ENCODE measurements around the gene ZNF154.
A peak's percentile ranks its signal among the peaks of the same experiment; 100 is the strongest.
"Not testable (repeated sequence)": the region's sequence is repeated elsewhere in the genome, so short reads cannot be mapped to it uniquely, and the experiment has no call there.

ZNF154 gene

DNA sequence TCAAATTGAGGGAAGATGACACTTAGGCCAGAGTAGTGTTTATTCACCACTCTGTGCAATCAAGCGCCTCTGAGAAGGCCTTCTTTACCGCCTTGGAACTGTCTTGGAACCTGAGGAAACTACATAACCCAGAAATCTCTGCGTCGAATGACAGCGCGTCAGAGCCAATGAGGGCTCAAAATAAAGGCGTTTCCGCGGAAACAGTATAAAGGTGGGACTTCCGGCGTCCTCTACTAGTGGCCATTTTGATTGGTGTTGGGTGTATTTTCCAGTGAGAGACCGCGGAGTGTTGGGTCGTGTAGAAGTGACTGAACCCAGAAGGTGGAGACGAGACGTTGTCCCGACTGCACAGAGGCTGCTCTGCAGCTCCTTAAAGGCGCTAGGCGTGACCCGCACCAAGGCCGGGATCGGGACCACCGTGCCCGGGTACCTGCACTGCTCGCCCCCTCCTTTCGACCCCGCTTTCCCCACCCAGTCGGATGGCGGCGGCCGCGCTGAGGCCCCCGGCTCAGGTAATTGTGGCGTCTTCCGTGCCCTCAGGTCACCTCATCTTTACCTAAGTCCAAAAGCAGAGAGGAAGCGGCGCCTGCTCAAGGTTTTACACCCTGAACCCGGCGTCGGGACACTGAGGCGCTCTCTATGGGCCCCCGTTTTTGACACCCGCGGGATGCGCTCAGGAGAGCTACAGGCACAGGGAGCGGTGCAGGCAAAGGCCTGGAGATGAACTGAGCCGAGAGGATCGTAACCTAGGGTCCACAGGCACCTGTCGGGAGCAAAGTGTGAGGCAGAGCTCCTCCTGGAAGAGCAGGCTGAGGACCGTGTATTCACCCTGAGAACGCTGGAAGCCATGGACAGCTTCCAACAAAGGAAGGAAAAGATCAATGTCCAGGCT is 37.8 kb upstream of the ZNF154 start, which contains the start of gene ZNF776:
Gene ZNF776, plus strand, starts transcription at position 236 of the 892 bp plus-strand sequence. Its CDS starts 244 bp downstream, at position 480.
- TF ChIP-seq ZNF274 (IDR thresholded peaks at IDR 0.05; ENCODE audit: low read depth, low read length) (no peak), YY1 (IDR thresholded peaks at IDR 0.05; ENCODE audit: insufficient read depth, insufficient read length) (peak; percentile 63)
- DNase-seq (ENCODE audit: low read depth, low spot score): peak; percentile 73
- peak within 1 kb of the TSS; percentile 93 for H3K4me3 ChIP-seq (ENCODE audit: insufficient read length, low read depth)
- H3K27me3 ChIP-seq (ENCODE audit: insufficient read depth, insufficient read length): no peaks in the 10 kb centered on the region
- peak within 1 kb of the TSS; percentile 95 for H3K9ac ChIP-seq (ENCODE audit: insufficient read length, low read depth)
- no peaks in the 10 kb centered on the region for H3K4me1 ChIP-seq (ENCODE audit: insufficient read depth, insufficient read length)
- H3K36me3 ChIP-seq (ENCODE audit: insufficient read depth, insufficient read length, low read length): peaks cover 34% of the 10 kb centered on the region
- H3K9me3 ChIP-seq (ENCODE audit: insufficient read depth, low read length): no peaks in the 10 kb centered on the region

- DNase-seq (ENCODE audit: low read depth, low spot score); H3K4me1 ChIP-seq (ENCODE audit: insufficient read depth, insufficient read length); H3K9ac ChIP-seq (ENCODE audit: insufficient read length, low read depth); H3K9me3 ChIP-seq (ENCODE audit: insufficient read depth, low read length); H3K36me3 ChIP-seq (ENCODE audit: insufficient read depth, insufficient read length, low read length); H3K27me3 ChIP-seq (ENCODE audit: insufficient read depth, insufficient read length); H3K4me3 ChIP-seq (ENCODE audit: insufficient read length, low read depth): not testable (repeated sequence)
Measured at GRCh38 chr19:57738770-57739169, 29.8 kb upstream of the ZNF154 start.

DNA sequence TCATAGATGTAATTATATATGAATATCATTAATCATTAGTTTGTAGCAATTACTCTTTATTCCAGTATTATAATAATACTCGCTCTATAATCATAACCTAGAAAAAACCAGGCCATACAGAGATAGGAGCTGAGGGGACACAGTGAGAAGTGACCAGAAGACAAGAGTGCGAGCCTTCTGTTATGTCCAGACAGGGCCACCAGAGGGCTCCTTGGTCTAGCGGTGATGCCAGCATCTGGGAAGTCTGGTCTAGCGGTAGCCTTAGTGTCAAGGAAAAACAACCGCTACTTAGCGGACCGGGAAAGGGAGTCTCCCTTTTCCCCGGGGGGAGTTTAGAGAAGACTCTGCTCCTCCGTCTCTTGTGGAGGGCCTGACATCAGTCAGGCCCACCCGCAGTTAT is 29.3 kb upstream of the ZNF154 start:
- H3K4me1 ChIP-seq (ENCODE audit: insufficient read depth, insufficient read length); H3K27me3 ChIP-seq (ENCODE audit: insufficient read depth, insufficient read length); H3K9ac ChIP-seq (ENCODE audit: insufficient read length, low read depth); H3K36me3 ChIP-seq (ENCODE audit: insufficient read depth, insufficient read length, low read length); DNase-seq (ENCODE audit: low read depth, low spot score); H3K9me3 ChIP-seq (ENCODE audit: insufficient read depth, low read length); H3K4me3 ChIP-seq (ENCODE audit: insufficient read length, low read depth): not testable (repeated sequence)

DNA sequence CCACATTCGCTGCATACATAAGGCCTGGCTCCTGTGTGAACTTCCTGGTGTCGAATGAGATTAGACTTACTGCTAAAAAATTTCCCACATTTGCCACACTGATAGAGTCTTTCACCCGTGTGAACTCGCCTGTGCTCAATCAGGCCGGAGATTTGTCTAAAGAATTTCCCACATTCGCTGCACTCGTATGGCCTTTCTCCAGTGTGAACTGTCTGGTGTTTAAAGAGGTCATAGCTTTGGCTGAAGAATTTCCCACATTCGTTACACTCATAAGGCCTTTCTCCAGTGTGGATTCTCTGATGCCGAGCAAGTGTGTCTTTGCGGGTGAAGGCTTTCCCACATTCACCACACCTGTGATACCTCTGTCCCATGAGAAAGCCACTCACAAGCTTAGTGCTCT is 11.9 kb upstream of the ZNF154 start:
- Histone ChIP-seq H3K9ac (ENCODE audit: insufficient read length, low read depth) (no peak overlapping the region), H3K9me3 (ENCODE audit: insufficient read depth, low read length) (peaks cover 10% of the 10 kb centered on the region; the same call in 1 of the 2 replicates), H3K4me1 (ENCODE audit: insufficient read depth, insufficient read length) (no peaks in the 10 kb centered on the region), H3K27me3 (ENCODE audit: insufficient read depth, insufficient read length) (no peaks in the 10 kb centered on the region), H3K36me3 (ENCODE audit: insufficient read depth, insufficient read length, low read length) (peaks cover 47% of the 10 kb centered on the region), H3K4me3 (ENCODE audit: insufficient read length, low read depth) (no peak overlapping the region)
- DNase-seq (ENCODE audit: low read depth, low spot score): no peak
- no peak for TF ChIP-seq YY1 (IDR thresholded peaks at IDR 0.05; ENCODE audit: insufficient read depth, insufficient read length)
- no peak for TF ChIP-seq SUZ12 (IDR thresholded peaks at IDR 0.05; ENCODE audit: extremely low read depth, insufficient read depth, insufficient read length)
- TF ChIP-seq ZNF274 (IDR thresholded peaks at IDR 0.05; ENCODE audit: low read depth, low read length): no peak

- no peak for DNase-seq (ENCODE audit: low read depth, low spot score)
- Histone ChIP-seq H3K27me3 (ENCODE audit: insufficient read depth, insufficient read length) (no peaks in the 10 kb centered on the region), H3K4me1 (ENCODE audit: insufficient read depth, insufficient read length) (no peaks in the 10 kb centered on the region), H3K36me3 (ENCODE audit: insufficient read depth, insufficient read length, low read length) (peaks cover 47% of the 10 kb centered on the region), H3K9ac (ENCODE audit: insufficient read length, low read depth) (no peak overlapping the region), H3K4me3 (ENCODE audit: insufficient read length, low read depth) (no peak overlapping the region), H3K9me3 (ENCODE audit: insufficient read depth, low read length) (peaks cover 10% of the 10 kb centered on the region; the same call in 1 of the 2 replicates)
- TF ChIP-seq SUZ12 (IDR thresholded peaks at IDR 0.05; ENCODE audit: extremely low read depth, insufficient read depth, insufficient read length) (no peak), ZNF274 (IDR thresholded peaks at IDR 0.05; ENCODE audit: low read depth, low read length) (no peak), YY1 (IDR thresholded peaks at IDR 0.05; ENCODE audit: insufficient read depth, insufficient read length) (no peak)
Measured at GRCh38 chr19:57719901-57720519, 11.0 kb upstream of the ZNF154 start.

GRCh38 chr19:57719424-57719823 is 10.4 kb upstream of the ZNF154 start:
- Histone ChIP-seq H3K4me1 (ENCODE audit: insufficient read depth, insufficient read length) (no peaks in the 10 kb centered on the region), H3K9ac (ENCODE audit: insufficient read length, low read depth) (no peak overlapping the region), H3K27me3 (ENCODE audit: insufficient read depth, insufficient read length) (no peaks in the 10 kb centered on the region), H3K36me3 (ENCODE audit: insufficient read depth, insufficient read length, low read length) (peaks cover 43% of the 10 kb centered on the region), H3K9me3 (ENCODE audit: insufficient read depth, low read length) (peaks cover 10% of the 10 kb centered on the region; the same call in 1 of the 2 replicates), H3K4me3 (ENCODE audit: insufficient read length, low read depth) (no peak overlapping the region)
- DNase-seq (ENCODE audit: low read depth, low spot score): no peak
- TF ChIP-seq SUZ12 (IDR thresholded peaks at IDR 0.05; ENCODE audit: extremely low read depth, insufficient read depth, insufficient read length): no peak
- no peak for TF ChIP-seq YY1 (IDR thresholded peaks at IDR 0.05; ENCODE audit: insufficient read depth, insufficient read length)
- TF ChIP-seq ZNF274 (IDR thresholded peaks at IDR 0.05; ENCODE audit: low read depth, low read length): no peak

DNA sequence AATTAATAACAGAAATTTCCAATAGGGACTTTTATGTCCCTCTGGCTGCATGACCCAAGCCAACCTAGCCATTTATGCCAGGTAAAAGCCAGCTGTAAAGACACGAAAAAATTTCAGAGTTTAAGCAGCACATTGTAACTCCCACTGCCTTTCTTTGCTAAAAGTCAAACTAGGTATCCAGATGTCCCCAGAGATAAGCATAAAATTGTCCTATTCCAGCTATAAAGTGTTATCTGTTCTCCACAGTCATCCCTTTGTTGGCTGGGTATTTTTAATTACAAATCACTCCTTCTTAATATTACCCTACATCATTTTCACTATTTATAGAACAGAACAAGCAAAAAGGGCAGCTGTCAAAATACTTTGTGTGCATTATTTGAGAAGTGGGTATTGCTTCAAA is 3.2 kb upstream of the ZNF154 start:
- no peaks in the 10 kb centered on the region for H3K9me3 ChIP-seq (ENCODE audit: insufficient read depth, low read length)
- H3K9ac ChIP-seq (ENCODE audit: insufficient read length, low read depth): no peak overlapping the region
- no peaks in the 10 kb centered on the region for H3K4me1 ChIP-seq (ENCODE audit: insufficient read depth, insufficient read length)
- no peak for DNase-seq (ENCODE audit: low read depth, low spot score)
- H3K36me3 ChIP-seq (ENCODE audit: insufficient read depth, insufficient read length, low read length): peaks cover 7% of the 10 kb centered on the region
- no peaks in the 10 kb centered on the region for H3K27me3 ChIP-seq (ENCODE audit: insufficient read depth, insufficient read length)
- no peak for TF ChIP-seq ZNF274 (IDR thresholded peaks at IDR 0.05; ENCODE audit: low read depth, low read length)
- no peak for TF ChIP-seq SUZ12 (IDR thresholded peaks at IDR 0.05; ENCODE audit: extremely low read depth, insufficient read depth, insufficient read length)
- TF ChIP-seq YY1 (IDR thresholded peaks at IDR 0.05; ENCODE audit: insufficient read depth, insufficient read length): no peak
- no peak overlapping the region for H3K4me3 ChIP-seq (ENCODE audit: insufficient read length, low read depth)

Data from NT2/D1 (cell line).